ENCODE results near the gene DBF4B. TPM values are rescaled to one million over a fixed set of nuclear protein-coding genes. Genes with fewer than 3 reads are reported as not detected.

The DBF4B gene
- total RNA-seq, 1 experiment from 2014 or later, result 26.1 TPM

DNA sequence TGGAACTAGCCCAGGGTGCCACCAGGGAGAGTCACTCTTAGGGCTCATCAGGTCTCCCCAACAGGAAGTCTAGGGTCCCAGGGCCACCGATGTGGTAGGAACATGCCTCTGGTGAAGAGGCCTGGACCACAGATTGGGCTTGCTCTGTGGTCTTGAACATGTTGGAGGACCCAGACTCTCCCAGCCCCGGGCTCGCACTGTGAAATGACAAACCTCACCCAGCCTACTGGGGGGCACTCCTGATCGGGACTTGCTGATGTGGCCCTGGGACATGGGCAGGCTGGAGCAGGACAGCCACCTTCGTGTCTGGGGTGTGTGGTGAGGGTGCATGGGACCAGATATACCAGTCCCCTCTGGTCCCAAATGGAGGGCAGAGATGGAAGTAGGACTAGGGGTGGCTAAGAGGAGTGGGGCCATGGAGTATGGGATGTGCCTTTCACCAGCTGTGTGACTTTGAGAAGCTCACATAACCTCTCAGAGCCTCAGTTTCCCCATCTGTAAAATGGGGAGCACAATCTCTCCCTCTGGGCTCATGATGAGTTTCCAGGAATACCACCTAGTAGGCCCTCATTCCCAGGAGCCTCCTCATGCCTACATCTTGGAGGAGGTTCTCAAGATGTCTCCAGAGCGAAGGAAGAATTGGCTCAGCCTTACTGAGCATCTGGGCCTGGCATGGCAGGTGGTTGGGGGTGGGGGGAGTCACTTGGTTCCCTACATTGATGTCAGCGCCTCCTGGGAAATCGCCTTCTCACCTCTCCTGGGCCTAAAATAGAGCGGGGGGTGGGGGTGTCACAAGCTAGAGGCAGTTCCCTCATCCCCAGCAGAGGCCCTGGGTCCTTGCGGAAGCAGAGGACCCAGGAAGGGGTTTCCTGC is 48.8 kb downstream of the DBF4B start:
- H3K4me3 ChIP-seq (replicated peaks in 1 of 2; ENCODE audit: low read depth in 1 of 2, low read length in 2 of 2), result no peak overlapping the region
- H3K79me2 ChIP-seq (ENCODE audit: insufficient read depth, low read length), result no peaks in the 10 kb centered on the region
- no peak overlapping the region for H3K4me2 ChIP-seq (ENCODE audit: low read length)
- no peaks in the 10 kb centered on the region for H3K9me3 ChIP-seq (ENCODE audit: control insufficient read depth in 1 of 2, insufficient read depth in 1 of 2, low read depth in 1 of 2, low read length in 2 of 2)
- no TSS peak for BruUV-seq (replicated peaks)
- H2AFZ ChIP-seq (ENCODE audit: low read depth, low read length, poor library complexity, severe bottlenecking), result no peak overlapping the region
- intact Hi-C loops (cut with micrococcal nuclease), result no loop called here
- no peaks in the 10 kb centered on the region for H3K36me3 ChIP-seq (ENCODE audit: control insufficient read depth in 1 of 2, insufficient read depth in 2 of 2, low read length in 2 of 2)
- no peaks in the 10 kb centered on the region for H3K27me3 ChIP-seq (ENCODE audit: insufficient read depth, low read length)
- no peaks in the 10 kb centered on the region for H4K20me1 ChIP-seq (ENCODE audit: insufficient read depth)
- TF ChIP-seq SRF (IDR thresholded peaks at IDR 0.05; ENCODE audit: low read depth) (no peak), FOSL1 (IDR thresholded peaks at IDR 0.05; ENCODE audit: low read depth) (no peak), EZH2 (IDR thresholded peaks at IDR 0.05) (no peak), RAD21 (IDR thresholded peaks at IDR 0.05; ENCODE audit: low read depth) (no peak)
- peaks cover 6 to 9% of the 10 kb centered on the region in 2 experiments; a peak in 3 of 4 replicates for H3K4me1 ChIP-seq (ENCODE audit: control insufficient read depth in 1 of 2, insufficient read depth in 2 of 2, low read length in 2 of 2)
- no peak for ATAC-seq
- RAD21 ChIA-PET (ENCODE audit: low non-redundant PET in 1 of 2, low total read pairs in 2 of 2, uncharacterized antibody in 2 of 2, unreplicated experiment in 2 of 2), result no interaction called here
- no peak overlapping the region; the same call in 1 of the 2 replicates for H3K27ac ChIP-seq (ENCODE audit: low read depth, low read length)
- no peak overlapping the region for H3K9ac ChIP-seq (ENCODE audit: low read length)
- DNase-seq (ENCODE audit: low read depth, low spot score), result no peak
- CTCF ChIA-PET, result no interaction called here
- POLR2A ChIA-PET, result no interaction called here
- H3K9me2 ChIP-seq (ENCODE audit: insufficient read depth), result no peaks in the 10 kb centered on the region

DNA sequence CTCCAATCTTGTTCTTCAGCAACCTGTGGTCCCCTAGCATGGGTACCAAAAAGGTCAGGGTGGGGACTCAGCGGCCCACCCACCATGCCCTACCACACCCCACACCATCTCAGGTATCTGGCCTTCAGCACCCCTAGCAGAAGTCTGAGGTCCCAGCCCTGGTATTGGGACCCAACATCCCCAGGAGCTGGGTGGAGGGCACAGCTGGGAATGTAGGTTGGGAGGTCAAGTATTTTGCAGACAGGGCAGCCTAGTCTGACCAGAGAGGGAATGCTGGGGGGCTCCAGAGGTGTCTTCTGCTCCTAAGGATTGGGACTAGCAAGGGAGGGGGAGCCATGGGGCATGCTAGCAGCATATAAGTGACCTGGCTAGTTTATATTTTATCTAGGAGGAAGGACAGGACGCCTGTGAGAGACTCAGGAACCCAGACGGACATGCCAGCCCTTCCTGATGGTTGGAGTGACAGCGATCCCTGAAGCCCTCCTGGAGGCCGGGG is 49.5 kb downstream of the DBF4B start:
- H3K36me3 ChIP-seq (ENCODE audit: control insufficient read depth in 1 of 2, insufficient read depth in 2 of 2, low read length in 2 of 2), result no peaks in the 10 kb centered on the region
- POLR2A ChIA-PET, result no interaction called here
- no peak overlapping the region for H3K27ac ChIP-seq (ENCODE audit: low read depth, low read length)
- H3K79me2 ChIP-seq (ENCODE audit: insufficient read depth, low read length), result no peaks in the 10 kb centered on the region
- CTCF ChIA-PET, result no interaction called here
- intact Hi-C loops (cut with micrococcal nuclease), result no loop called here
- no peak overlapping the region for H3K4me3 ChIP-seq (replicated peaks in 1 of 2; ENCODE audit: low read depth in 1 of 2, low read length in 2 of 2)
- no peak overlapping the region for H3K4me2 ChIP-seq (ENCODE audit: low read length)
- H2AFZ ChIP-seq (ENCODE audit: low read depth, low read length, poor library complexity, severe bottlenecking), result no peak overlapping the region
- RAD21 ChIA-PET (ENCODE audit: low non-redundant PET in 1 of 2, low total read pairs in 2 of 2, uncharacterized antibody in 2 of 2, unreplicated experiment in 2 of 2), result no interaction called here
- no peaks in the 10 kb centered on the region for H3K27me3 ChIP-seq (ENCODE audit: insufficient read depth, low read length)
- no peaks in the 10 kb centered on the region for H3K9me3 ChIP-seq (ENCODE audit: control insufficient read depth in 1 of 2, insufficient read depth in 1 of 2, low read depth in 1 of 2, low read length in 2 of 2)
- BruUV-seq (replicated peaks), result no TSS peak
- H3K9me2 ChIP-seq (ENCODE audit: insufficient read depth), result no peaks in the 10 kb centered on the region
- H4K20me1 ChIP-seq (ENCODE audit: insufficient read depth), result no peaks in the 10 kb centered on the region
- peaks cover 6 to 9% of the 10 kb centered on the region in 2 experiments; a peak in 3 of 4 replicates for H3K4me1 ChIP-seq (ENCODE audit: control insufficient read depth in 1 of 2, insufficient read depth in 2 of 2, low read length in 2 of 2)
- TF ChIP-seq POLR2AphosphoS5 (IDR thresholded peaks at IDR 0.05; ENCODE audit: low read depth, low read length) (no peak), ZBTB33 (IDR thresholded peaks at IDR 0.05; ENCODE audit: extremely low read depth, insufficient replicate concordance, low read length) (no peak), MAX (IDR thresholded peaks at IDR 0.05) (no peak)
- TF ChIP-seq, protein P1, sequence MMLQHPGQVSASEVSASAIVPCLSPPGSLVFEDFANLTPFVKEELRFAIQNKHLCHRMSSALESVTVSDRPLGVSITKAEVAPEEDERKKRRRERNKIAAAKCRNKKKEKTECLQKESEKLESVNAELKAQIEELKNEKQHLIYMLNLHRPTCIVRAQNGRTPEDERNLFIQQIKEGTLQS (IDR thresholded peaks at IDR 0.05), result no peak
- H3K9ac ChIP-seq (ENCODE audit: low read length), result no peak overlapping the region
- ATAC-seq (no peak), DNase-seq (ENCODE audit: low read depth, low spot score) (no peak)
